Measurements from ENCODE around the gene PDE7B.

- TF ChIP-seq CTCF (IDR thresholded peaks at IDR 0.05; ENCODE audit: low read depth, low read length, missing input control) (no peak), FOXA2 (IDR thresholded peaks at IDR 0.05) (no peak), TAF1 (conservative IDR thresholded peaks at IDR 0.05) (no peak), EGR1 (IDR thresholded peaks at IDR 0.05; ENCODE audit: low read depth in 2 of 2) (no peak), GABPA (IDR thresholded peaks at IDR 0.05 in 1 of 2, conservative IDR thresholded peaks at IDR 0.05 in 1 of 2) (no peak), FOXA1 (IDR thresholded peaks at IDR 0.05) (no peak), NR2F2 (IDR thresholded peaks at IDR 0.05) (no peak)
- TF ChIP-seq, protein P1, sequence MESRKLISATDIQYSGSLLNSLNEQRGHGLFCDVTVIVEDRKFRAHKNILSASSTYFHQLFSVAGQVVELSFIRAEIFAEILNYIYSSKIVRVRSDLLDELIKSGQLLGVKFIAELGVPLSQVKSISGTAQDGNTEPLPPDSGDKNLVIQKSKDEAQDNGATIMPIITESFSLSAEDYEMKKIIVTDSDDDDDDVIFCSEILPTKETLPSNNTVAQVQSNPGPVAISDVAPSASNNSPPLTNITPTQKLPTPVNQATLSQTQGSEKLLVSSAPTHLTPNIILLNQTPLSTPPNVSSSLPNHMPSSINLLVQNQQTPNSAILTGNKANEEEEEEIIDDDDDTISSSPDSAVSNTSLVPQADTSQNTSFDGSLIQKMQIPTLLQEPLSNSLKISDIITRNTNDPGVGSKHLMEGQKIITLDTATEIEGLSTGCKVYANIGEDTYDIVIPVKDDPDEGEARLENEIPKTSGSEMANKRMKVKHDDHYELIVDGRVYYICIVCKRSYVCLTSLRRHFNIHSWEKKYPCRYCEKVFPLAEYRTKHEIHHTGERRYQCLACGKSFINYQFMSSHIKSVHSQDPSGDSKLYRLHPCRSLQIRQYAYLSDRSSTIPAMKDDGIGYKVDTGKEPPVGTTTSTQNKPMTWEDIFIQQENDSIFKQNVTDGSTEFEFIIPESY (IDR thresholded peaks at IDR 0.05) = no peak
- TF ChIP-seq, protein P2, sequence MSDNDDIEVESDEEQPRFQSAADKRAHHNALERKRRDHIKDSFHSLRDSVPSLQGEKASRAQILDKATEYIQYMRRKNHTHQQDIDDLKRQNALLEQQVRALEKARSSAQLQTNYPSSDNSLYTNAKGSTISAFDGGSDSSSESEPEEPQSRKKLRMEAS (IDR thresholded peaks at IDR 0.05) = no peak
- TF ChIP-seq, protein P3, sequence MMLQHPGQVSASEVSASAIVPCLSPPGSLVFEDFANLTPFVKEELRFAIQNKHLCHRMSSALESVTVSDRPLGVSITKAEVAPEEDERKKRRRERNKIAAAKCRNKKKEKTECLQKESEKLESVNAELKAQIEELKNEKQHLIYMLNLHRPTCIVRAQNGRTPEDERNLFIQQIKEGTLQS (IDR thresholded peaks at IDR 0.05) = no peak
Measured at GRCh38 chr6:135970750-135971149, 119.2 kb downstream of the PDE7B start.
